SU-DHL-6 (cell line): ENCODE measurements around the gene SIPA1.

Experiments used
- EZH2phosphoT487 ChIP-seq: fragments of 200-600 bp; sonication (generic), shearing (Covaris generic); conservative IDR thresholded peaks from 2 replicates; pipeline ENCODE4 v1.6.1; 2018; ENCODE audit warnings: mild to moderate bottlenecking, antibody characterized with exemption, low read length, moderate library complexity, mixed read lengths
- TF ChIP-seq, protein P1 (sequence below): fragments of 200-600 bp; sonication (generic); IDR thresholded peaks from one replicate; pipeline ENCODE4 v1.5.1; 2017; ENCODE audit warnings: antibody characterized with exemption, mild to moderate bottlenecking, low read length, moderate library complexity; ENCODE audit not compliant: insufficient read depth, poor library complexity, severe bottlenecking

DNA sequence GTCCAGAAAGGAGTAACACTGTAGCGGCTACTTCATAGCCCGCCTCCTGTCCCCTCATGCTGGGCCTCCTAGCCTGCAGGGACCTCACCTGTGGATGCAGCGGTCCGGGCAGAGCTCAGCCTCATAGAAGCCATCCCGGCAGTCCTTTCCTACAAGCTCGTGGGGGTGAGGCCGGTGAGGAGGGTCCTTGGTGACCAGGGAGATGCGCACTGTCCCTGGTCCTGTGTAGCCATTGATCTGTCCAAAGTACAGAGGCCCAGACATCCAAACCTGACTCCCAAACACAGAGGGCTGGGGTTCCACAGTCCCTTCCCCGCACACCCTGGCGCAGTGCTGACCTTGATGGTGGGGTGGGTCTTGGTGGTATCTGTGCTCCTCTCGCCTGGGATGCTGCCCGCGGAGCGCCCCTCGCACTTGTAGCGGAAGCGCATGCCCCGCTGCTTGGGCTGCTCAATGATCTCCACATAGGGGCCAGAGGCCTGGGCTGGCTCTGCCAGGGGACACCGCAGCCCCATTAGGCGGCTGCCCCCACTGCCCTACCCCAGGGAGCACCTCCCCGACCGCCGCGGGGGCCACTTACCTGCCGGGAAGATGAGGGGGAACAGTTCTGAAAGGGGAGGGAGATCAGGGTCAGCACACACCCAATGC, 23.8 kb downstream of the SIPA1 start:
- TF ChIP-seq EZH2phosphoT487: no peak
- TF ChIP-seq, protein P1, sequence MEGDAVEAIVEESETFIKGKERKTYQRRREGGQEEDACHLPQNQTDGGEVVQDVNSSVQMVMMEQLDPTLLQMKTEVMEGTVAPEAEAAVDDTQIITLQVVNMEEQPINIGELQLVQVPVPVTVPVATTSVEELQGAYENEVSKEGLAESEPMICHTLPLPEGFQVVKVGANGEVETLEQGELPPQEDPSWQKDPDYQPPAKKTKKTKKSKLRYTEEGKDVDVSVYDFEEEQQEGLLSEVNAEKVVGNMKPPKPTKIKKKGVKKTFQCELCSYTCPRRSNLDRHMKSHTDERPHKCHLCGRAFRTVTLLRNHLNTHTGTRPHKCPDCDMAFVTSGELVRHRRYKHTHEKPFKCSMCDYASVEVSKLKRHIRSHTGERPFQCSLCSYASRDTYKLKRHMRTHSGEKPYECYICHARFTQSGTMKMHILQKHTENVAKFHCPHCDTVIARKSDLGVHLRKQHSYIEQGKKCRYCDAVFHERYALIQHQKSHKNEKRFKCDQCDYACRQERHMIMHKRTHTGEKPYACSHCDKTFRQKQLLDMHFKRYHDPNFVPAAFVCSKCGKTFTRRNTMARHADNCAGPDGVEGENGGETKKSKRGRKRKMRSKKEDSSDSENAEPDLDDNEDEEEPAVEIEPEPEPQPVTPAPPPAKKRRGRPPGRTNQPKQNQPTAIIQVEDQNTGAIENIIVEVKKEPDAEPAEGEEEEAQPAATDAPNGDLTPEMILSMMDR: no peak
